Upper lobe of right lung (tissue), 1 donor: ENCODE measurements around the gene SEMA5B. TPM values are rescaled to one million over a fixed set of nuclear protein-coding genes. Genes with fewer than 3 reads are reported as not detected.

Experiments
- ATAC-seq: fragments of 200-7000 bp; cut with Tn5 transposase; one replicate; pipeline ENCODE4 v1.9.1; 2020; ENCODE audit warnings: mild to moderate bottlenecking, moderate library complexity
- DNase-seq: peaks from one replicate; pipeline ENCODE4 v3.0.0-alpha.2; 2020
- H3K27ac ChIP-seq: fragments of 200-600 bp; one replicate; pipeline ENCODE4 v1.8.0; 2022
- H3K27me3 ChIP-seq: fragments of 200-600 bp; one replicate; pipeline ENCODE4 v1.8.0; 2022; ENCODE audit warnings: mild to moderate bottlenecking
- H3K36me3 ChIP-seq: fragments of 200-600 bp; one replicate; pipeline ENCODE4 v1.8.0; 2022
- H3K4me1 ChIP-seq: fragments of 200-600 bp; one replicate; pipeline ENCODE4 v1.8.0; 2022
- H3K4me3 ChIP-seq: fragments of 200-600 bp; one replicate; pipeline ENCODE4 v1.8.0; 2022; ENCODE audit warnings: mild to moderate bottlenecking
- H3K9me3 ChIP-seq: fragments of 200-600 bp; one replicate; pipeline ENCODE4 v1.8.0; 2022
- intact Hi-C: fragments of 100-400 bp; cut with DNase I; formaldehyde crosslinking; loops from one replicate; pipeline ENCODE4 v1.11.0; 2022
- total RNA-seq: library from RNA; stranded (reverse); fragmentation: NEBNext Ultra II Directional; extraction: Animal tissue kit (Norgen Biotek cat#: 25700); gene quantifications from one replicate; pipeline ENCODE4 v1.2.1, GENCODE V29; 2021
- TF ChIP-seq, protein P1 (sequence below): fragments of 200-600 bp; IDR thresholded peaks from one replicate; pipeline ENCODE4 v1.8.0; 2022; ENCODE audit warnings: antibody characterized with exemption
- donor health status: DM: no; HTN: yes; CAD: no; lungs with severe emphysema.

Gene SEMA5B
- total RNA-seq, 1 donor from 2014 or later = 2.3 TPM

DNA sequence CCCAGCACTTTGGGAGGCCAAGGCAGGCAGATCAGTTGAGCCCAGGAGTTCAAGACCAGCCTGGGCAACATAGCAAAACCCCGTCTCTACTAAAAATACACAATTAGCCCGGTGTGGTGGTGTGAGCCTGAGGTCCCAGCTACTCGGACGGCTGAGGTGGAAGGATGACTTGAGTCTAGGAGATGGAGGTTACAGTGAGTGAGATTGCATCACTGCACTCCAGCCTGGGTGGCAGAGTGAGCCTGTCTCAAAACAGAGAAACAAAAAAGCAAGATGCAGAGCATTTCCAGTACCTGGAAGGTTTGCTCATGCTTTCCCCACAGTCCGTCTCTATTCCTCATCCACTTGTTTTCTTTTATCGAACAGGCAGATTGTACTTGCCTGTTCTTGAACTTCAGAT is 35.5 kb upstream of the SEMA5B start:
- Histone ChIP-seq H3K4me1 (peaks cover 5% of the 10 kb centered on the region), H3K27ac (no peak overlapping the region), H3K36me3 (no peaks in the 10 kb centered on the region), H3K4me3 (no peak overlapping the region), H3K27me3 (no peaks in the 10 kb centered on the region), H3K9me3 (no peaks in the 10 kb centered on the region)
- DNase-seq (no peak), ATAC-seq (no peak)
- TF ChIP-seq, protein P1, sequence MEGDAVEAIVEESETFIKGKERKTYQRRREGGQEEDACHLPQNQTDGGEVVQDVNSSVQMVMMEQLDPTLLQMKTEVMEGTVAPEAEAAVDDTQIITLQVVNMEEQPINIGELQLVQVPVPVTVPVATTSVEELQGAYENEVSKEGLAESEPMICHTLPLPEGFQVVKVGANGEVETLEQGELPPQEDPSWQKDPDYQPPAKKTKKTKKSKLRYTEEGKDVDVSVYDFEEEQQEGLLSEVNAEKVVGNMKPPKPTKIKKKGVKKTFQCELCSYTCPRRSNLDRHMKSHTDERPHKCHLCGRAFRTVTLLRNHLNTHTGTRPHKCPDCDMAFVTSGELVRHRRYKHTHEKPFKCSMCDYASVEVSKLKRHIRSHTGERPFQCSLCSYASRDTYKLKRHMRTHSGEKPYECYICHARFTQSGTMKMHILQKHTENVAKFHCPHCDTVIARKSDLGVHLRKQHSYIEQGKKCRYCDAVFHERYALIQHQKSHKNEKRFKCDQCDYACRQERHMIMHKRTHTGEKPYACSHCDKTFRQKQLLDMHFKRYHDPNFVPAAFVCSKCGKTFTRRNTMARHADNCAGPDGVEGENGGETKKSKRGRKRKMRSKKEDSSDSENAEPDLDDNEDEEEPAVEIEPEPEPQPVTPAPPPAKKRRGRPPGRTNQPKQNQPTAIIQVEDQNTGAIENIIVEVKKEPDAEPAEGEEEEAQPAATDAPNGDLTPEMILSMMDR = no peak
- intact Hi-C loops = no loop called here

DNA sequence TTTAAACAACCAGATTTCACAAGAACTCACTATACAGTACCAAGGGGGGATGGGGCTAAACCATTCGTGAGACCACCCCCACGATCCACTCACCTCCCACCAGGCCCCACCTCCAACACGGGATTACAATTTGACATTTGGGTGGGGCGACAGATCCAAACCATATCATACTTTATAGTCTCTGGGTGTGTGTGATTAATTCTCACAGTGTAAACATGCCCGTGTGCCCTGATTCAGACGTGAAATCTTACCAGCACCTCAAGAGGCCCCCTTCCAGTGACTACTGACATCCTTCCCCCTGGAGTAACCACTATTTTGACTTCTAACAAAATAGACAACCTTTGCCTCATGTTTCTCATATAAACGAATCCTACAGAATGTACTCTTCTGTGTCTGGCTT is 34.3 kb upstream of the SEMA5B start:
- ATAC-seq = no peak
- no peak for DNase-seq
- H3K27me3 ChIP-seq = no peaks in the 10 kb centered on the region
- peaks cover 3% of the 10 kb centered on the region for H3K4me1 ChIP-seq
- TF ChIP-seq, protein P1 = no peak
- H3K9me3 ChIP-seq = no peaks in the 10 kb centered on the region
- intact Hi-C loops = no loop called here
- no peaks in the 10 kb centered on the region for H3K36me3 ChIP-seq
- H3K27ac ChIP-seq = no peak overlapping the region
- no peak overlapping the region for H3K4me3 ChIP-seq

DNA sequence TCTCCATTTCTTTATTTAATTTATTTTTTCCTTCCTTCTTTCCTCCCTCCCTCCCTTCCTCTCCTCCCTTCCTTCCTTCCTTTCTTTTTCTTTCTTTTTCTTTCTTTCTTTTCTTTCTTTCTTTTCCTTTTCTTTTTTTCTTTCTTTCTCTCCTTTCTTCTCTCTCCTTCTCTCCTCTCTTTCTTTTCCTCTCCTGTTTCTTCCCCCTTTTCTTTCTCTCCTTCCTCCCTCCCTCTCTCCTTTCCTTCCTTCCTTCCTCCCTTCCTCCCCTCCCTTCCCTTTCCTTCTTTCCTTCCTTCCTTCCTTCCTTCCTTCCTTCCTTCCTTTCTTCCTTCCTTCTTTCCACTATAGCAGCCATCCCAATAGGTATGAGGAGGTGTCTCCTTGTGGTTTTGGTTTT is 32.5 kb upstream of the SEMA5B start:
- H3K27me3 ChIP-seq = no peaks in the 10 kb centered on the region
- TF ChIP-seq, protein P1 = no peak
- H3K4me3 ChIP-seq = no peak overlapping the region
- intact Hi-C loops = no loop called here
- no peaks in the 10 kb centered on the region for H3K36me3 ChIP-seq
- no peak overlapping the region for H3K27ac ChIP-seq
- H3K9me3 ChIP-seq = no peaks in the 10 kb centered on the region
- no peak for ATAC-seq
- no peaks in the 10 kb centered on the region for H3K4me1 ChIP-seq
- no peak for DNase-seq

DNA sequence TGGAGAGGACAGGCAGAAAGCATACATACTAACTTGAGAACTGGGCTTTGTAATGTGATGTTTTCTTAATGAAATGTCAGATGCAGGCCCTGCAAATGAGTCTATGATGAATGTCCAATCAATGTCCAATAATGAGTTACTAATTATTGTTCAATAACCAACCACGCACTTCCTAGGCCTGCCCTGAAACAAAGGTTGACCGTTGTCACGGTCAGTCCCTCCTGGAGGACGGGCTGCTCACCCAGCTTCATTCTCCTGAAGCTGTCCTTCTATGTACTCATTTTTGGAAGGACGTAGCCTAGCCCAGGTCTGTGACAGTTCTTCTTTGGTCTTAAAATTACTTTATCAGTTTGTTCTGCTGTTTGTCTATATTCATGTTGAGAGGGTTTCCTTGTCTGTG is 30.9 kb upstream of the SEMA5B start:
- H3K4me1 ChIP-seq = no peaks in the 10 kb centered on the region
- ATAC-seq (no peak), DNase-seq (no peak)
- H3K27ac ChIP-seq = no peak overlapping the region
- no peaks in the 10 kb centered on the region for H3K9me3 ChIP-seq
- TF ChIP-seq, protein P1 = no peak
- intact Hi-C loops = no loop called here
- no peaks in the 10 kb centered on the region for H3K36me3 ChIP-seq
- no peaks in the 10 kb centered on the region for H3K27me3 ChIP-seq
- H3K4me3 ChIP-seq = no peak overlapping the region

DNA sequence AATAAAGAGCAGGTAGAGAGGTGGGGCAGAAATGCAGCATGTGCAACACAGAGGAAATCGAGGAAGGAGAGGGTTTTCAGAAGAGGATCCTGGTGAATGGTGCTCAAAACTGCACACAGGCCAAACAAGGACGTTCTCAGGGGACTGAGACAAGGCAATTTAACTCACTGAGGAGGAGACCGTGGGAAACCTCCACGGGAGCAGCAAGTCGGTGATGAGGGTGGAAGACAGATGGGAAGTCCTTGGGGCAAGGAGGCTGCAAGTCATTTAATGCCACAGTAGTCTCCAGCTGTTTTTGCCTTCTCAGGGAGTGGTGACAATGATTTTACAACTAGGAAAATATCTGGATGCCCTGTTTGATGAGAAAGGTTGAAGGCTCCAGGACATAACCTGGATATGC is 27.8 kb upstream of the SEMA5B start:
- H3K27me3 ChIP-seq = no peaks in the 10 kb centered on the region

More for the DNA sequence above, 27.8 kb upstream of the SEMA5B start:
- Histone ChIP-seq H3K27ac (no peak overlapping the region), H3K4me1 (no peaks in the 10 kb centered on the region), H3K9me3 (no peaks in the 10 kb centered on the region), H3K4me3 (no peak overlapping the region), H3K36me3 (no peaks in the 10 kb centered on the region)
- intact Hi-C loops = no loop called here
- DNase-seq (no peak), ATAC-seq (no peak)
- TF ChIP-seq, protein P1 = no peak
